Left cardiac atrium (tissue), 4 donors: ENCODE measurements around the gene KNDC1. TPM values are rescaled to one million over a fixed set of nuclear protein-coding genes. Genes with fewer than 3 reads are reported as not detected.
A peak's percentile ranks its signal among the peaks of the same experiment; 100 is the strongest.
"Not testable (repeated sequence)": the region's sequence is repeated elsewhere in the genome, so short reads cannot be mapped to it uniquely, and the experiment has no call there.

Experiments
- ATAC-seq, 2 donors: fragments of 200-7000 bp; cut with Tn5 transposase; one replicate each; pipeline ENCODE4 v1.9.1; 2020; ENCODE audit warnings: mild to moderate bottlenecking in 2 of 2, moderate library complexity in 2 of 2
- DNase-seq: peaks from one replicate; pipeline ENCODE4 v3.0.0-alpha.2; 2020
- intact Hi-C, 2 donors: fragments of 100-400 bp; cut with DNase I; formaldehyde crosslinking; loops; one replicate each; pipeline versions ENCODE4 v1.14.1 to v1.15.1; 2022 to 2023
- total RNA-seq, 2 donors: library from RNA; stranded (reverse); fragmentation: NEBNext Ultra II Directional; extraction: Animal tissue kit (Norgen Biotek cat#: 25700); gene quantifications; one replicate each; pipeline ENCODE4 v1.2.1, GENCODE V29; 2021
- donor health status: DM: no; HTN: yes; CAD: no.
- donor health status: DM: no; HTN: yes; CAD: no; lungs with severe emphysema.
- donor health status: DM: yes; HTN: yes; CAD: no.
- donor health status: Dilated cardiomyopathy.

KNDC1 gene
- total RNA-seq, 2 donors from 2014 or later = 0.34 to 0.50 TPM

DNA sequence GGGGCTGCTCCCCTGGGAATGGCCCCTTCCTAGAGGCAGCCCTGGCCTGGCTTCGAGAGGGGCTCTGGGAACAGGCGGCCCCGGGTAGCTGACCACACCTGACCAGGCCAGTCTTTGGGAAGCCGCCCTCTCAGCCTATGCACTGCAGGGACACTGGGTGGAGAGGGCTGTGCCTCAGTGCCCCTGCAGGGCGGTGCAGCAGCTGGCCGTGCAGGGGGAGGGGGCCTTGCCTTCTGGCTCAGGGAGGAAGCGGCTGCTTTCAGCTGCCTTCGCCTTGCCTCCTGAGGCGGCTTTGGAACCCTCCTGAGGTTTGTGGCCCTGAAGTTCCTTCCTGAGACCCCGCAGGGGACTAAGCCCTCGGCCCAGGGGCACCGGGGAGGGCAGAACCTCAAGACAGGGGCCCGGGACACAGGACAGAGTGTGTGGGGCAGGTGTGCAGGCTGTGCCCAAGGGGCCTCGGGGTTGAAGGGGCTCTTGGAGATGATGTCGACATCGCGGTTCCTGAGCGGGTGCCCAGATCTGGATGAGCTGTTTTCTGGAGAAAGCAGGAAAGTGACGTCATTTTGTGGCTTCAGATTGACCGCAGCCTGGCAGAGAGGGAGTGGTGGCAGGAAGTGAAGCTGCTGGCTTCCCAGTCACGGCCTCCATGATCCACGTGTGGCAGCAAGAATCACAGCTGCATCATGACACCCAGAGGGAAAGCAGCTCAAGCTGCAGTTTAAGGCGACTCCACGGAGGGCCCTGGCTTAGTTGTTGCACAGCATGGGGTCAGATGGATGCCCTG, 99.0 kb downstream of the KNDC1 start:
- ATAC-seq = peak; percentile 13 to 24
- peak; percentile 87 for DNase-seq
- intact Hi-C loops = no loop called here

DNA sequence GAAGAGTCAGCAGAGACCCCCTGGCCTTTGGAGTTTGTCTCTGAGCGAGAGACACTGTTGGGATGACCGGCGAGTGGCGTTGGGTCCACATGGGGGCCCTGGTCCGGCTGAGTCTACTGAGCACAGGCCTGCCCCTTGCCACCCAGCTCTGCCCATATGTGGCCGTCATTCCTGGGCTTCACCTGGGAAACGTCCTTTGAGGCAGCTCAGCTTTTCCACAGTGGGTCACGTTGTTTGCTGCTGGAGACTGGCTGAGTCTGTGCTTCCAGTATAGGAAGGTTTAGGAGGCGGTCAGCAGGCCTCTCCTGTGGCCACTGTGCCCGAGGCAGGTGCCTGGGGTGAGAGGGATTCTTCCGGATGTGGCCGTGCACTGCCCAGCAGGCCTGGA, 99.6 kb downstream of the KNDC1 start:
- intact Hi-C loops = no loop called here
- DNase-seq = no peak
- no peak for ATAC-seq

GRCh38 chr10:133260895-133261725, 101.1 kb downstream of the KNDC1 start:
- peak; percentile 52 to 73 for ATAC-seq
- peak; percentile 67 for DNase-seq
- intact Hi-C loops = no loop called here

DNA sequence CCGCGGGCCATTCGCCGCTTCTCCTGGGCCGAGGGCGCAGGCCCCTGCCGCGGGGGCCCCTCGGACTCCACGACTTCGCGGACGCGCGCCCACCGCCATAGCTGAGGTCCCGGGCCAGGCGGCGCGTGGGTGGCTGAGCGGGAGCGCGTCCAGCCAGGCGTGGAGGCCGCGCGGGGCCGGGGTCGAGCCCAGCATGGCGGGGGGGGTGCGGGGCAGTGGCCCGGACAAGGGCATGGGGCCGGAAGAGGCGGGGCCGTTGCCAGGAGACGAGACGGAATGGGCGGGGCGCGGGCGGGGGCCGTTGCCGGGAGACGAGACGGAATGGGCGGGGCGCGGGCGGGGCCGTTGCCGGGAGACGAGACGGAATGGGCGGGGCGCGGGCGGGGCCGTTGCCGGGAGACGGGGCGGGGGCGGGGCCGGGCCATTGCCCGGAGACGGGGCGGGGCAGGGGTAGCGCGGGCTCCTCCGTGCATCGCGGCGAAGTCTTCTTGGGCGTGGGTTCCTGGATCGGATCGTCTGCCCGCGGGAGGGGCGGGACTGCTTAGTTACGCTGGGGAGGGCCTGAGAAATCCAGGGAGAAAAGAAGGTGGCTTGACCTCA, 101.8 kb downstream of the KNDC1 start:
- DNase-seq (peak; percentile 93), ATAC-seq (peak; percentile 83 to 93)
- intact Hi-C loops = no loop called here

GRCh38 chr10:133262696-133263095, 102.7 kb downstream of the KNDC1 start:
- DNase-seq = no peak
- intact Hi-C loops = no loop called here
- no peak for ATAC-seq

DNA sequence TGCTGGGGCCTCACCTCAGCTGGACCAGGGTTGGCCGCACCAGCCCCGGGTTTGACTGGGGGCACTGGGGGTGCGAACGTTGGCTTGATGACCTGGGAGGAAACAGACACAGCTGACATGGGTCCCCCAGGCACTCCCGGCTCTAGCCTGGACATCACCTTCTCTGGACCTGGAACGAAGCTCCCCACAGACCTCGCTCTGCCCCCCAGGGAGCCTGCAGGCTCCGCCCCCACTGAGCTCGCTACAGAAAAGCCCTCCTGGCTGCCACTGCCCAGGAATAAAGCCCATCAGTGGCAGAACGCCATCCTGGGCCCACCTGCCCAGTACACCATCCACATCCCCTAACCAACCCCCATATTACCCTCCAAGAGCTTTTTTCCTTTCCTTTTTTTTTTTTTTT, 103.7 kb downstream of the KNDC1 start:
- DNase-seq = no peak
- intact Hi-C loops = no loop called here
- ATAC-seq = no peak

DNA sequence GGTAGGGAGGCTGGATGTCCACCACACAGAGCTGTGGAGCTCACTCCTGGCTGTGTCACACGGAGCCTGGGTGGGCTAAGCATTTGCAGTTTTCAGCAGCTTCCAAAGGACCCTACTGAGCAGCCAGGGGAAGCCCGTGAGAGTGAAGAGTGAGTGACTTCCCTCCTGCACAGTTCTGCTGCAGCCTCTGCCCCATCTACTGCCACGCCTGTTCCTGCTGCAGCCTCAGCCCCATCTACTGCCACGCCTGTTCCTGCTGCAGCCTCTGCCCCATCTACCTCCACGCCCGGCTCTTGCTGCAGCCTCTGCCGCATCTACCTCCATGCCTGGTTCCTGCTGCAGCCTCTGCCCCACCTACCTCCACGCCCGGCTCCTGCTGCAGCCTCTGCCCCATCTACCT, 104.4 kb downstream of the KNDC1 start:
- ATAC-seq = no peak
- intact Hi-C loops = no loop called here
- no peak for DNase-seq

GRCh38 chr10:133265052-133265451, 105.0 kb downstream of the KNDC1 start:
- intact Hi-C loops, DNase-seq, ATAC-seq: not testable (repeated sequence)

DNA sequence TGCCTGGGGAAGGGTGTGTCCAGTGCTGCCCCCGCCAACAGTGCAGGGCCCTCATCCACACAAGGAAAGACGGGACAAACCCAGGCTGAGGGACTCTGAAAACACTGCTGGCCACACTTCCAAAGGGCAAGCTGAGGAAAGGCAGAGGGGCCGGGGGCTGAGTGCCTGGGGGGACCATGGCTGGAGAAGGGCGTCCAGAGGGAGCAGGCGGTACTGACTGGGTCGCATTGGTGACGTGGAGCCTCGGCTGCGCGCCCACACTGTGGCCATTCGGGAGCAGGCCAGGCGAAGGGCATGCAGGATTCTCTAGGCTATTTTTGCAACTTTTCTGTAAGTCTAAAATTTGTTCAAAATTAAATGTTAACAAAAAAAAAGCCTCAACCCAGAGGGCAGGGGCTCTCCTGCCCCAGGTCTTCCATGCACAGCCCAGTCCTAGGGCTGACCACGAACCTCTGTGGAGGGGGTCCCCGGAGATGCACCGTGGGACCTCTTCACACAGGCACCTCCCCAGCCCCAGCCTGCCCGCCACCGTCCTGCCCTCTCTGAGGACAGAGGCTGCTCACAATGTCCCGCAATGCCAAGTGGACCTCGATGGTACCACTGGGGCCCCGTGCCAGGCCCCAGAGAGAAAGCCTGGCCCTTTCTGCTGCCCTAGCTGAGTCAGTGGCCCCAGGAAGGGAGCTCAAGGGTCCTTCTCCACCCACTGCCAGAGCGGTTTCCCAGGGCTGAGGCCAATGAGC, 106.2 kb downstream of the KNDC1 start:
- ATAC-seq (no peak), DNase-seq (no peak)
- intact Hi-C loops = no loop called here

- ATAC-seq = no peak
- intact Hi-C loops = no loop called here
- DNase-seq = no peak
Measured at GRCh38 chr10:133267293-133267692, 107.3 kb downstream of the KNDC1 start.

GRCh38 chr10:133267829-133268228, 107.8 kb downstream of the KNDC1 start:
- ATAC-seq = no peak
- intact Hi-C loops = no loop called here
- no peak for DNase-seq

DNA sequence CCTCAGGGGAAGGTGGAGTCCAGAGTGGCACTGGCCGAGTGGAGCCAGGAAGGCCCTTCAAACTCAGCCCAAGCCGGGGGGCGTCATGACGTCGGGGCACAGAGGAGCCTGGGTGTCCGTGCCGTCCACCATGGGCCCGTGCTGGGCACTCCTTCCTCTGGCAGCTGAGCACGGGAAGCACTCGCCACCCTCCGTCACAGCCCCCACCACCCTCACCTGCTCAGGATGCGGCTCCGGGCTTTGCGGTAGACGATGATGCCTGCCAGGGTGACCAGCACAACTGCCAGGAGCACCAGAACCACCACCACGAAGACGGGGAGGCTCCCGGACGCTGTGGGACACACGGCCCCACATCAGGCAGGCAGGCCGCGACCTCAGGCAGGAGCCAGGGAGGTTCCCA, 108.5 kb downstream of the KNDC1 start:
- ATAC-seq (no peak), DNase-seq (no peak)
- intact Hi-C loops = no loop called here

- ATAC-seq (no peak), DNase-seq (no peak)
- intact Hi-C loops = no loop called here
Measured at GRCh38 chr10:133269367-133269766, 109.3 kb downstream of the KNDC1 start.

- ATAC-seq (no peak), DNase-seq (no peak)
- intact Hi-C loops = no loop called here
Measured at GRCh38 chr10:133270204-133270603, 110.2 kb downstream of the KNDC1 start.

DNA sequence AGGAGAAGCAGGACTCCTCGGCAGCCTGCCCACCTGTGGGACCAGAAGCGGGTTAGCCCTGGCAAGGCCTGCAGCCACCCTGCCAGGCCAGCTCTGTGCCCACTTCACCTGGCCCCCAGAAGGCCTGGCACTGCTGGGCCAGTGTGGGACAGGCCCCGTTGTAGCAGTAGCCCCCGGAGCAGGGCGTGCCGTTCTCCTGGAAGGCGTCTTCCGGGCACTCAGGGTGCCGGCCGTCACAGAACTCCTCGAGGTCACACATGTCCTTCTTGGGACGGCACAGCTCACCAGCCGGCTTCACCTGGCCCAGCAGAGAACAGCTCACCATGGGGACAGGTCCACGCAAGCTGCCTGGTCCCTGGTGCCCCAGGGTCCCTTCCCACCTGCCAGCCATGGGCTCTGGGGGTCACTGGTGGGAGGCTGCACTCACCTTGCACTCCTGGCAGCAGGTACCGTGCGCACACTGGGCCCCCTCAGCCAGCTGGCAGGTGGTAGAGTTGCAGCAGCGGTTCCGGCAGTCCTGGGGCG, 110.8 kb downstream of the KNDC1 start:
- intact Hi-C loops = no loop called here
- DNase-seq (no peak), ATAC-seq (no peak)

DNA sequence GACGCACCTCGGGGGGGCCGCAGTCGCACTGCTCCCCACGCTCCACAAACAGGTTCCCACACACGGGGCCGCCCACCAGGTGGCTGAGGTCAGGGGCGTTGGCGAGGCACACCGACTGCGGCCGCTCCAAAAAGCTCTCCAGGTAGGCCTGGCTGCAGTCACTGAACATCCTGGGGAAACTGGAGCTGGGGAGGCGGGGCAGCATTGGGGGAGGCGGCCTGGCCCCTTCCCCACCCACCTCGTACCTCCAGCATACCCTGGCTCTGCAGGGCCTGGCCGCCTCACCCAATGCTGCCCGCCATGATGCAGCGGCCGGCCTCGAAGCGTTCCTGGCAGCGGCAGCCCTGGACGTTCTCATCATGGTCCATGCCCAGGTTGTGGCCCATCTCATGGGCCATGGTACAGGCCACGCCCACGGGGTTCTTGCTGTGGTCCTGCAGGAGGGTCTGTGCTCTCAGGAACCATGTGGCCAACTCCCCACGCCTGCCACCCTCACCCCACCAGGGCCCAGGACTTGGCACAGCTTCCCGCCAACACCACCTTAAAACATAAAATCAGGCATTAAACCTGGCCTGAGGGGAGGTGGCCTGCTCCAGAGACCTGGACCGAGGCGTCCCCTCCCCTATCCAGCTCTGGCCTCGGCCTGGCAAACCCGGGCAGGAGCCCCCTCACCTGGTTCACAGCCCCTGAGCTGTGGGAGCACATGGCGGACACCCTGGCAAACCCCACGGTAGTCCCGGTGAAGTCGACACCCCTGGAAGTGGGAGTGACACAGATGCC, 111.7 kb downstream of the KNDC1 start:
- ATAC-seq = no peak
- DNase-seq = no peak
- intact Hi-C loops = no loop called here

GRCh38 chr10:133272301-133272963, 112.4 kb downstream of the KNDC1 start:
- no peak for ATAC-seq
- intact Hi-C loops = no loop called here

GRCh38 chr10:133272964-133273420, 113.0 kb downstream of the KNDC1 start:
- DNase-seq (no peak), ATAC-seq (no peak)
- intact Hi-C loops = no loop called here

More at GRCh38 chr10:133272301-133272963, 112.4 kb downstream of the KNDC1 start:
- DNase-seq = no peak
